HG02642 (cell line): ENCODE results near the gene GPR87.

ENCODE experiments used
- ATAC-seq: cut with Tn5 transposase; IDR thresholded peaks from one replicate; pipeline ENCODE4 v1.9.1; 2021; ENCODE audit warnings: mild to moderate bottlenecking; ENCODE audit not compliant: unreplicated experiment, poor library complexity

GPR87 gene

DNA sequence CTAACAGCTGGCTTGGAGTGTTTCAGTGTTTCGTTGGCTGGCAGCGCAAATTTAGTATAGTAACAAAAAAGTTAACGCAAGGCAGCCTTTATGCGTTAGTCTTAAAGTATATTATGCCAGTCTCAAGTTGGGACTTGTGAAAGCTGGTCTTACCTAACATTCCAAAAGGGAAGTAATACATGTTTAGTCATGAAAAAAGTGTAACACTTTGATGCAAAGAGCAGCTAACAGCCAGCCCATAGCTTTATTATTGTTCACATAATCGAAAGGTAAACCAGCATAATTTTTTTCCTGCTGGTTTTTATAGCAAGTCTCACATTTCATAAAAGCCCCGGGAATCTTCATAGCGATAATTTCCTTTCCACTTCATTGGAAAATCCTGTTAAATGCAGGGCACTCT is 2.4 kb upstream of the GPR87 start:
- ATAC-seq = no peak

GRCh38 chr3:151318313-151318712 is 1.7 kb upstream of the GPR87 start:
- no peak for ATAC-seq

- ATAC-seq = no peak
Observed at GRCh38 chr3:151315846-151316245, 774 bp downstream of the GPR87 start.

- ATAC-seq = no peak
Observed at GRCh38 chr3:151315136-151315535, 1.5 kb downstream of the GPR87 start.

DNA sequence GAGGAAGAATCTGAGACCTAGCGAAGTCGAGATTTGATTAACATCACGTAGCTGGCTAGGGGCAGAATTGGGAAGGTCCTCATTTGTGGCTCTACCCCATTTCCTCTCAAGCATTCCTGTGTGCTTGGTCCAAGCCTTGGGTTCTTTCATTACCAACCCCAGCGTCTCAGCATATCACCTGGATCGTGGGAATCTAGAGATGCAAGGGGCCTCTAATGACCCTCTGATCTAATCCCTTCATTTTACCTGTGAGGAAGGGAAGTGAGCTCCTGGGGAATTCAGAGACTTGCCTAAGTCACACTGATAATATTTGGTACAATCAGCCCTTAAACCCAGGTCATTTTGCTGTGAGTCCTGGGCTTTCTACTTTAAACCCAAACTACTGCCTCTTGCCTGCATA is 2.0 kb downstream of the GPR87 start:
- no peak for ATAC-seq

GRCh38 chr3:151314137-151314536 is 2.5 kb downstream of the GPR87 start:
- ATAC-seq = no peak

GRCh38 chr3:151312972-151313371 is 3.6 kb downstream of the GPR87 start:
- ATAC-seq = no peak

GRCh38 chr3:151309566-151309965 is 7.1 kb downstream of the GPR87 start:
- ATAC-seq = no peak

DNA sequence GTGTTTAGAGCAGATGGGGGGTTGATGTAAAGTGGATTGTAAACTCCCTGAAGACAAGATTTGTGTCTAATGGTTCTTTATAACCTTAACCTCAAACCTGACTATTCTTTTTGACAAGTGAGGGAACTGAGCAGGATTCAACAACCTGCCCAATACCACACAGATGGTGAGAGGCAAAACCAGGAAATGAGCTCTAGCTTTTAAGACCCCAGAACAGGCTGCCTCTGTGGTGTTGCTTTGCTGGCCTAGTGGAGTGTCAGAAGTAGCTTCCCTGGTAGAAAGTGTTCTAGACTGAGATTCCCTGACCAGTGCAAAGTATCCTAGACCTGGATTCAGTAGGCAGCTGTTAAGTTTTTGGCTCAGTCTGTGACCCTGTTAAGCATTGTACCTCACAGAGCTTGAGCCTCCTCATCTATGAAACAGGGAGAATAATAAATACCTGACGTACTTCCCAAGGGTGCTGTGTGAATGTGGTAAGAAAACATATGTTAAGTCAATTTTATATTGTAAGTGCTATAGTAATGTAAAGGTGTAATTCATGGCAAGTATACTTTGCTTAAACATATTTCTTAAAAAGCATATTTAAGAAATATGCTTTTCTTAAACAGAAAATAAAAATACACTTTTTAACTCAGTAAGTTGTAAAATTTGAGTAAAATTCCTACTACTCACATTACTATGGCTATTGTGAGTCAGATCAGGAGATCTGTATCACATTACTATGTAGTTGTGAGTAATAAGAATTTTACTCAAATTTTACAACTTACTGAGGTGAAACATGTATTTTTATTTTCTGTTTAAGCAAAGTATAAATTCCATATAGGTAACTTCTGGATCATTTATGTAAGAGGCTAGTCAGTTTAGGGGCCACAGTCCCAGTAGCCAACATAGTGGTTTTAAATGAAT is 8.8 kb downstream of the GPR87 start:
- no peak for ATAC-seq

DNA sequence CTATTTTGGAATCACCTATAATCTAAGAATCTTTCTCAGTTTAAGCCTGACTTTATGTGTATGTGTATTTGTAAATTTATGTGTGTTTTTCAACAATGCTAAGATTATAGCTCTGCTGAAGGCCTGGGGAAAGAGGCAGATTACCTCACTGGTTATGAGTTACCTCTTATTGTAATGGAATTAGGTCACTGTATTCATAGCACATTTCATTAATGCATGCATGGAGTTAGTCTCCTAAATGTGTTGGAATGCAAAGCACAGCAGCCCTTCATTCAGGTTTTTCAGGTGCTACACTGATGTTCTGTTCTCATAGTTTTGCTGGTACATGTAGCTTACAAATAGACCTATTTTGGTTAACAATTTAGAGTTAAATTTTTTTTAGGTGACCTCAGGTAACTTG is 9.5 kb downstream of the GPR87 start:
- no peak for ATAC-seq

DNA sequence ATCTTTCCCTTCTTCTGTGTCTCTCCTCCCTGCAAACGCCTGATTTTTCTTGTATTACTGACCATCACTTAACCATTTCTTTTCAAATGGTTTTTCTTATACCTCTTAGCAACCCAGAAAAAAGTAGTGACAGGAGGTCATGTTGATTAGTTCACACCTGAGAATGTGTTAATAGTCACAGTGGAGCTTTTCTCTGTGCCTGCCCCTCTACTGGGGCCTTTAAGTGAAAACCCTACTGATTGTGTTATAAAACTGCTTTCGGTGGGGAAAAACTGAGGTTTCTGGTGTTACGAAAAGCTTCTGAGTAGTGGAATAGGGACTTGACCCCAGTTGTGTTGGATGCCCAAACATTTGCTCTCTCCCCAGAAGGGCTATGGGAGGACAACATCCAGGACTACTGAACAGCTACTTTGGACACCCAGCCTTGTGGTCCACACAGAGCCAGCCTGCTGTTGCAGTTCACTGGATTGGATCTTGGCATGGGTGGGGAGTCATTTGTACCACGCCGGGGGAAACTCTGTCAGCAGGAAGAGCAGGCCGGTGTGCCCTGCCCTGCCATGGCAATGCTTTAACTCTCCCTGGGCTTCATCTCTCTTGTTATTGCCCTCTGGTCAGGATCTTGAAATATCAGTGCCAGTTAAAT is 10.3 kb downstream of the GPR87 start:
- no peak for ATAC-seq

- no peak for ATAC-seq
Observed at GRCh38 chr3:151305775-151306151, 10.9 kb downstream of the GPR87 start.

GRCh38 chr3:151305060-151305774 is 11.4 kb downstream of the GPR87 start:
- no peak for ATAC-seq

GRCh38 chr3:151303751-151304150 is 12.9 kb downstream of the GPR87 start:
- ATAC-seq = no peak

- ATAC-seq = no peak
Observed at GRCh38 chr3:151301787-151302186, 14.8 kb downstream of the GPR87 start.

DNA sequence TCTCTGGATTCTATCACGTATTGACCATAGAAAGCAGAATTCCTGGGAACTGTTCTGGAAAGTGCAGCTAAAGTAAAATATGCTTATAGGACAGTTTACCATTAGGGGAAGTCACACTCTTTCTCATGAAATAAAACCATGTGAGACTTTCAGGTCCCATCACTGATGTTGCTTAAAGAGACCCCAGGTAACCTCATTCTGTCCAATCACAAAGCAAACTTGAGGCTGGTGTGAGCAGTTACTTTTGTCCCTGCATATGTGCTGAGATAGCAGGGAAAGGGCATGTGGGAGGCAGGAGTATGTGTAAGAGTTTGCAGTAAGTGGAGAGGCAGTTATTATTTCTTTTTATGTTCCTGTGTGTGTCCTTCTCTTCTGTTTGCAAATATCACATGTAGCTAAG is 16.1 kb downstream of the GPR87 start:
- ATAC-seq = no peak

DNA sequence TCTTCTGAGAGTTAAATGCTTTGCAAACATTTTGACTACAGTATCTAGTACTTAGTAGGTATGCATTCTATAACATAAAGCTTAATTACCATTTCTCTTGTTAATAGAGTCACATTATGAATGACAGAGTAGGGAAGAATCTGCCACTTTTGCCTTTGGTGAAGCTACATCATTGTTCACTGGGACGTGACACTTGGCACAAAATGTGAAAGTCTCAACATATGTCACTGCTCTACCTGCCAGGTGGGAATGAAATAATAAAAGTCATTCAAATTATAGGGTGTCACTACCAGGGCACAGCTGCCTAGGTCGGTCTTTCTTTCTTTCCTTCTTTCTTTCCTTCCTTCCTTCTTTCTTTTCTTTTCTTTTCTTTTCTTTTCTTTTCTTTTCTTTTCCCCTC is 17.6 kb downstream of the GPR87 start:
- no peak for ATAC-seq

- ATAC-seq = no peak
Observed at GRCh38 chr3:151297429-151297828, 19.2 kb downstream of the GPR87 start.

DNA sequence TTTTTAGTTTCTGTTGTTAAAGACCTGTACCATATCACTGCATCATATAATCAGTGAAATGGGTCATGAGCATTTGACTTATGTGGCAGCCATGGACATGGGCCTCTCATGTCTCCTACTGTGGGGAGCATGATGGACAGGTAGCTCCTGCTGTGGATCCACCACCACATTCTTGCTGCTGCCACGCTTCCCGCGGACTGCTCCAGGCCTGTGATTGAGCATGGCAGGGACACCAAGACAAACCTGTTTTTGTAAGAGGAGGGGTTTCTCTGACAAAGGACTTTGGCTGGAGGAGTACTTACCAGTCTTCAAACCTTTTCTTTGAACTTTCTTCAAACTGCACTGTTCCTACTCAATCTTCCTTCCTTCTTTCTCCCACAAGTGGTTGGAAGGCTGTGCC is 20.4 kb downstream of the GPR87 start:
- ATAC-seq = no peak

DNA sequence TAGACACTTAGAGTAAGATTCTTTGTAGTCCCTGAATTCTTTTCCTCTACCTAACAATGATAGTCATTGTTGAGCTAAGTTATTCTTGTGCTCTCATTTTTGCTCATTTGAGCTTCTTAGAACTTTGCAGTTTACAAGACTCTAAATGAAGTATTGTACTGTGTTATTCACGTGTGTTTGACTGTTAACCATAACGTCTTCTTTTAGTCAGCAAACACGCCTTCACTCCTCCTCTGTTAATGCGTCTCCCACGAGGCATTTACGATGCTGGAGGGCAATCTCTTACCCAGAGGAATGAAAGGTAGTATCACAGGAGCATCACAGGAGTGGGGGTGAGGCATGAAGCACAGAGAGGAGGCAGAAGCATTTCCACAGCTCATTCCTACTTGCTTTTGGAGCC is 23.5 kb downstream of the GPR87 start:
- no peak for ATAC-seq

GRCh38 chr3:151290673-151291072 is 25.9 kb downstream of the GPR87 start:
- ATAC-seq = no peak
